GM21447 (cell line): ENCODE measurements around the gene WFDC8.
"Not testable (repeated sequence)": the region's sequence is repeated elsewhere in the genome, so short reads cannot be mapped to it uniquely, and the experiment has no call there.

Experiments used
- ATAC-seq: cut with Tn5 transposase; IDR thresholded peaks from one replicate; pipeline ENCODE4 v1.9.1; 2021; ENCODE audit not compliant: unreplicated experiment

The WFDC8 gene

GRCh38 chr20:45579184-45579583 is at the start of gene WFDC8:
TSS of gene WFDC8 (minus strand) at chr20:45579284. CDS start at chr20:45579247, 37 bp downstream.
- no peak for ATAC-seq

DNA sequence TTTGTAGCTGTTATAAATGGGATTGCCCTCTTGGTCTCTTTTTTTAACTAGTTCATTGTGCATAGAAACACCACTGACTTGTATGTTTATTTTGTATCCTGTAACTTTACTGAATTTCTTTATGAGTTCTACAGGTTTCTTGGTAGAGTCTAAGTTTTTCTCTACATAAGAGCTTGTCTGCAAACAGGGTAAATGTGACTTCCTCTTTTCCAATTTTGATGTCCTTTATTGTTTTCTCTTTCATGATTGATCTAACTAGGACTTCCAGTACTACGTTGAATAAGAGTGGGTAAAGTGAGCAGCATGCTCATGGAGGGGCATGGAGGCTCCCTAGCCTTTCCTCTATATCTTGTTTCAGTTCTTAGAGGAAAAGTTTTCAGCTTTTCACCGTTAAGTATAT is 47.5 kb upstream of the WFDC8 start:
- no peak for ATAC-seq

DNA sequence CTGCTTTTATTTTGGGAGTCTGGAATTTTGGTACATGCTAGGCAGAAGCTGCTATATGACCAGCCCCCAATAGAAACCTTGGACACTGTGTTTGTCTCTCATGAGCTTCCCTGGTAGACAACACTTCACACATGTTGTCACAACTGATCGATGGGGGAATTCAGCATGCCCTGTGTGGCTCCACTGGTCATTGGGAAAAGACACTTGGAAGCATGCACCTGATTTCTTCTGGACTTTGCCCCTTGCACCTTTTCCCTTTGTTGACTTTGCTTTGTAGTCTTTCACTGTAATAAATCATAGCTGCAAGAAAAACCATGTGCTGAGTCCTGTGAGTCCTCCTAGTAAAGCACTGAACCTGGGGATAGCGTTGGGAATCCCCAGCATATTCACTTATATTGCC is 42.5 kb upstream of the WFDC8 start:
- ATAC-seq, result no peak

DNA sequence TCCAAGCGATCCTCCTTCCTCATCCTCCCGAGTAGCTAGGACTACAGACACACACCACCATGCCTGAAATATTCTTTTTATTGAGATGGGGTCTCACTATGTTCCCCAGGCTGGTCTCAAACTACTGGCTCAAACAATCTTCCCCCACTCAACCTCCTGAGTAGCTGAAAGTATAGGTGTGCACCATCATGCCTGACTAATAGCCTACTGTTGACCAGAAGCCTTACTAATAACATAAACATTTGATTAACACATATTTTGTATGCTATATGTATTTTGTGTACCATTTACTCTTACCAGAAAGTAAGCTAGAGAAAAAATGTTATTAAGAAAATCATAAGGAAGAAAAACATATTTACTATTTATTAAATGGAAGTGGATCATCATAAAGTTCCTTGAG is 38.5 kb upstream of the WFDC8 start:
- ATAC-seq, result no peak

DNA sequence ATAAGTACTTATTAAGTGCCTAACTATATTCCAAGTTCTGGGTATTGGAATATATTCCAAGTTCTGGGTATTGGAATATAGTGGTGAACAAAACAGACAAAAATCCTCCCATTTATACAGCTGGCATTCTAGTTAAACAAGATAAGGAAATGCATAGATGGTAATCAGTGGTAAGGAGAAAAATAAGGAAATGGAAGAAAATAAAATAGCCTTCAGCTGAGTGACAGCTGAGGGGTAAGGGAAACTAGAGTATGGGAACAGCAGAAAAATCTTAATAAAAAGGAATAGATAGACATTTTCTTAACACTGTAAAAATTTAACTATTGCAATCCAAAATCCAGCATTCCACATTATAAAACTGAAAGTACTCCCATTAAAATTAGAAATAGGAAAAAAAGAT is 33.2 kb upstream of the WFDC8 start:
- ATAC-seq, result no peak

DNA sequence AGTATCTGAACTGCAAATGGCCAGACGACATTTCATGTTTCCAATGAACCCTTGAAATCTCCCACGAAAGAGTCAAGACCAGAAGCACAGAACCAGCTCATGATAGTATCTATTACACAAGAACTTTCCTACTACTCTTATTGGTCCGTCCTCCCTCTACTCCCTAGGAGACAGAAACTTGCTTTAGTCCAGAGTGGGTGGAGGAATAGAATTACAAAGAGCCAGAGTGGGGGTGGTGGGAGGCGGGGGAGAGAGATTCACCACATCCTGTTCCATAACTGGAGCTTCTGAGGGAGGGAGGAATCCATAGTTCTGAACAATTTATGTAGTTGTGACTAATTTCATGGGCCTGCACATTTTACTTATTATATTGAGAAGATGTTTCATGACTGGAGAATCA is 32.0 kb upstream of the WFDC8 start:
- ATAC-seq, result no peak

- ATAC-seq, result no peak
These were observed 28.7 kb upstream of the WFDC8 start for GRCh38 chr20:45607810-45608209.

DNA sequence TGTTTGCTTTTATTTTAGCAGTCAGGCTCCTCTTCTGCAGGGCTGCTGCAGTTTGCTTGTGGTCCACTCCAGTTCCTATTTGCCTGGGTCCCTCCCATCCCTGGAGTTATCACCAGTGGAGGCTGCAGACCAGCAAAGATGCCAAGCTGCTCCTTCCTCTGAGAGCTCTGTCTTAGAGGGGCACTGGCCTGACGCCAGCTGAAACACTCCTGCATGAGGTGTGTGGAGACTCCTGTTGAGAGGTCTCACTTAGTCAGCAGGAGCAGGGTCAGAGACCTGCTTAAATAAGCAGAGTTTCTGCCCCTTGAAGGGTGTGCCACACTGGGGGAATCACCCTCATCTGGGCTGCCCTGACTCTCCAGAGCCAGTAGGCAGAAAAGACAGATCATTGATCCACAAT is 16.2 kb upstream of the WFDC8 start:
- no peak for ATAC-seq

DNA sequence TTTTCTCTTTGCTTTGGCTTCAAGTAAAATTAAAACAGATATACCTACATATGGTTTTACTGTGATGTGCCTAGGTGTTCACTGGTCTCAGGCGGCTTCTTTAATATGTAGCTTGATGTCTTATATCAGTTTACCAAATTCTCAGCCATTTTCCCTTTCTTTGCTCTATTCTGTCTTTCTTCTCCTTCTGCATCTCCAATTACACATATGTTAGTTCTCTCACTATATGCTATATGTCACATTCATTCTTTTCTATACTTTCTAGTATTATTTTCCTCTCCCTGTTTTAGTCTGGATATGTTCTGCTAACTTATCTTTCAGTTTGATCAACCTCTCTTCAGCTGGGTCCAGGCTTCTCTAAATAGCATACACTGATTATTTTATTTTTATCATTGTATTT is 14.4 kb upstream of the WFDC8 start:
- ATAC-seq, result no peak

DNA sequence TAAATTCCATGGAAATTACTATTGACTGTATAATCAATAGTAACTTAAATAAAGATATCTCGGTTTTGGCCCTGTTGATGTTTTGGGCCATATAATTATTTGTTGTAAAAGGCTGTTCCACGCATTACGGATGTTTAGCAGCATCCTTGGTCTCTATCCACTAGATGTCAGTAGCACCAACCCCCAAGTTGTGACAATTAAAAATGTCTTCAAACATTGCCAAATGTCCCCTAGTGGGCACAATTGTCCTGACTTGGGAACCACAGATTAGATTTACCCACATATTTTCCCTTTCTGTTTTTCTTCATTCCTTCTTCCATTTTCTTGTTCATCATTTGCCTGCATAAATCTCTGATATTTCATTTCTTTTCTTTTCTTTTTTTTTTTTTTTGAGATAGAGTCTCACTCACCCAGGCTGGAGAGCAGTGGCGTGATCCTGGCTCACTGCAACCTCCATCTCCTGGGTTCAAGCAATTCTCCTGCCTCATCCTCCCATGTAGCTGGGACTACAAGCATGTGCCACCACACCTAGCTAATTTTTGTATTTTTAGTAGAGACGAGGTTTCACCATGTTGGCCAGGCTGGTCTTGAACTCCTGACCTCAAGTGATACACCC is 13.6 kb upstream of the WFDC8 start:
- no peak for ATAC-seq

DNA sequence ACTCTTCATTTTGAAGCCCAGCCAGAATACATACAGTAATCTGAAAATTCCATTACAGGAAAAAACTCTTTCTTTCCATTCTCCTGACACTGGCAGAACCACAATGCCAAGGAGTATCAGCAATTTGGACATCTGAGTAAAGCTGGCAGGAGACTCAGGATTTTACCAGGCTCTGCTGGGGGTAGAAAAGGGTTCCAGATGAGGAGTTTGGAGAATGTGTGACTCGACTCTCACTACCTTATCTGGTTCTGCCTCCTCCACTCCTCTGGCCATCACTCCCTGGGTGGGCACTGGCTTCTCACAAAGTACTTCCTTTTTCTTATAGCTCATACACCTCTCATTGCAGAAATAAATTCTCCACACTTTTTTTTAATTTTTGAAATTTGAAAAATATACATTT is 10.6 kb upstream of the WFDC8 start:
- no peak for ATAC-seq

DNA sequence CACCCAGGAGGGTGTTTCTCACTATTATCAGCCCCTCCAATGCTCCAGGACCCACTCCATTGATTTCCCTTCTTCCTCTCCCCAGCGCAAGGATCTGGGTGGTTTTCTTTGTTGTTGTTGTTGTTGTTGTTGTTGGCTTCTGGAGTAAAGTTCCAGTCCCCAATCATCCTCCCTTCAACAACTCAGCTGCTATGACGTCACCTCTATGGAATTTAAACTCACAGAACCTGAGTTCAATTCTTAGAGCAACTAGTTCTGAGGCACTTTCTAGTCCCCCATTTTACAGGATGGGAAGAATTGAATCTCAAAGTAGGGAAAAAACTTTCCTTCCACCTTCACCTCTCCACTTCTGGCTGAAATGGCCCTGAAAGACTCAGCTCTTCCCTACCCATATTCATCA is 9.7 kb upstream of the WFDC8 start:
- no peak for ATAC-seq

GRCh38 chr20:45585986-45586385 is 6.9 kb upstream of the WFDC8 start:
- not testable (repeated sequence) for ATAC-seq

- not testable (repeated sequence) for ATAC-seq
These were observed 5.2 kb upstream of the WFDC8 start for GRCh38 chr20:45584294-45584693.

DNA sequence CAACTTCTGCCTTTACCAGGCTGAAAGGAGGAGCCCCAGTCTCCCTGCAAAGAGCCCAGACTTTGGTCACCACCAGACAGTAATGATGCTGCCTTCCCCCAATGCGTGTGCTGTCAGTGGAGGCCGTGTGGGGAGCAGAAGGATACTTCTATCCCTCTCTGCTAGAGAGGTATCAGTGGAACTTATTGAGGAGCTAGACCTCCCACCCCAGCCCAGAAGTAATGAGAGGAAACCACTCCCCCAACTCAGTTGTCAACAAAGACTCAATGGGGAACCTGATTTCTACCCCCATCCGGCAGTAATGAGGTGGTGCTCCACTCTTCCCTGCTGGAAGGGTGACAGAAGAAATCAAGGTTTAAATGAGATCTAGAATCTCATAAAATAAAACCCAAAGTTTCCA is 4.4 kb upstream of the WFDC8 start:
- no peak for ATAC-seq

GRCh38 chr20:45581702-45582101 is 2.6 kb upstream of the WFDC8 start:
- no peak for ATAC-seq

DNA sequence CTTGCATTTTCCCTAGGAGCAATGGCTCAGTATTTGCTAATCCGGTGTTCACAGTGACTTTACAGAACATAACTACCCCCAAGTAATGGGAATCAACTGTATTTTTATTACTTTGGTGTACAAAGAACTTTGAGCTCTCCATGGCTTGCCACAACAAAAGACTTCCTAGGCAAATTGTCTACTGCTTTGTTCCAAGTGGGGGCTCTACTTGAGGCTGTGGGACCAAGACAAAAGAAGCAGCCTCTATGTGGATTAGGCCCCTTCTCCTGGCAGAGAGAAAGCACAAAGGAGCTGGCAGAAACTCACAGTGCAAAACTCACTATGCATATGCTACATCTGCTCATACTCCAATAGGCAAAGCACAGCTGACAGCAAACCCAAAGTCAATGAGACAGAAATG is 853 bp downstream of the WFDC8 start:
- no peak for ATAC-seq

DNA sequence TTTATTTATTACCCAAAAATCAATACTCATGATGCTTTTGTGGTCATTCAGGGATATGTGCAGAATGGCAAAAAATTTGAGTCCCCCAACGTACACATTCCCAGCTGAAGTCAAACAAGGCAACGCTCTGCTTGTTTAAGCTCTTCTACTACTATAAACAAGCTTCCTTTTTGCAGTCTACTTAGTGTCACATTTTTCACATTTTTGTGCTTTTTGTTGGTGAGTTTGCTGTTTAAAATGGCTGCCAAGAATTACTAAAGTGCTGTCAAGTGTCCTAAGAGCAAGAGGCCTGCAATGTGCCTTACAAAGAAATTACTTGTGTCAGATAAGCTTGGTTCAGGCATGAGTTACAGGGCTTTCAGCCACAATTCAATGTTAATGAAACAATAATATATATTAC is 2.1 kb downstream of the WFDC8 start:
- ATAC-seq, result no peak

DNA sequence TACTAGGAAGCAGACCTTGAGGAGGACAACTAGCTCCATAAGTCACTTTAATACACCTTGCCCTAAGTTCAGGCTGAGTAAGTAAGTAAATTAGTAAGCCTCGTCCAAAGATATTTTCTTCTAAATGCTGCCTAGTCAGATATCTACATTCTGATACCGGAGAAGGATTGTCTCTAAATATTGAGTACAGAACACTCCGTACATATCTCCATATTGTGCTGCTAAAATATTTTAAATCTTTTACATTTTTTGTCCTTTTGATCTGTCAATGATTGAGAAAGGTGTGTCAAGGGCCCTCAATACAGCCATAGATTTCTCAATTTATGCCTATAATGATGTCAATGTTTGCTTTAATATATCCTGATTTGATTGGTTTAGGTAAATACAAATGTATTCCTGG is 3.2 kb downstream of the WFDC8 start:
- no peak for ATAC-seq

DNA sequence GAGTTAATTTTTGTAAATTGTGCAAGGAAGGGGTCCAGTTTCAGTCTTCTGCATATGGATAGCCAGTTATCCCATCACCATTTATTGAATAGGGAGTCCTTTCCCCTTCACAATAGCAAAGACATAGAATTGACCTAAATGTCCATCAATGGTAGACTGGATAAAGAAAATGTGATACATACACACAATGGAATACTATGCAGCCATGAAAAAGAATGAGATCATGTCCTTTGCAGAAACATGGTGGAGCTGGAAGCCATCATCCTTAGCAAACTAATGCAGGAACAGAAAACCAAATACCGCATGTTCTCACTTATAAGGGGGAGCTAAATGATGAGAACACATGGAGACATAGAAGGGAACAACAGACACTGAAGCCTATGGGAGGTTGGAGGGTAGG is 9.4 kb downstream of the WFDC8 start:
- not testable (repeated sequence) for ATAC-seq

- no peak for ATAC-seq
These were observed 14.3 kb downstream of the WFDC8 start for GRCh38 chr20:45564760-45565276.

- no peak for ATAC-seq
These were observed 23.9 kb downstream of the WFDC8 start for GRCh38 chr20:45555198-45555597.

GRCh38 chr20:45552456-45552855 is 26.6 kb downstream of the WFDC8 start:
- ATAC-seq, result no peak
